Measurements from ENCODE around the gene WDR70.
"Not testable (repeated sequence)": the region's sequence is repeated elsewhere in the genome, so short reads cannot be mapped to it uniquely, and the experiment has no call there.

The WDR70 gene

DNA sequence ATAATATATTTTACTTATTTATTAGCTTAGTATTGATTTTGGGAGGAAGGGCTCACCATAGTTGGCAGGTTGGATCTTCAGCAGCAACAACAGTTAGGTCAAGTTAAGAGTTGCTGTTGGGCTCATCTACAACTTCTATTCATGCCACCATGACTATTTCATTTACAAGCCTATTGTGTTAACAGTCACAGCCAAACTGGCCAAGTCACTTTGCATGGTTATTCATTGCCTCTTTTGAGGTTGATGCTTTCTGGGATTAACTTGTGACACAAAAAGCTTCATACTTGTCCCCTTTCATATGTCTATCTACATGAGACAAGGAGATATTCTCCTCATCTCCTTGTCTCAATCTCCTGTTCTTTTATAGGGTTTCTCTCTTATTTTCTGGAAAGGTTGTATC lies 98.3 kb downstream of the WDR70 start:
- no peaks in the 10 kb centered on the region for H3F3A ChIP-seq (ENCODE audit: low read depth)
- no peaks in the 10 kb centered on the region; the same call in 1 of the 2 replicates for H3K9me3 ChIP-seq (ENCODE audit: insufficient read depth, low read depth, low read length)
- no peaks in the 10 kb centered on the region for H4K20me1 ChIP-seq (ENCODE audit: insufficient read depth, low read length, poor library complexity, severe bottlenecking)
- no peaks in the 10 kb centered on the region for H3K9me2 ChIP-seq (replicated peaks; ENCODE audit: low read depth, low read length)
- no peak overlapping the region for H3K4me2 ChIP-seq (ENCODE audit: low read depth, low read length, poor library complexity, severe bottlenecking)
- H2AFZ ChIP-seq (ENCODE audit: low read length), result no peak overlapping the region
- TF ChIP-seq, protein P1, sequence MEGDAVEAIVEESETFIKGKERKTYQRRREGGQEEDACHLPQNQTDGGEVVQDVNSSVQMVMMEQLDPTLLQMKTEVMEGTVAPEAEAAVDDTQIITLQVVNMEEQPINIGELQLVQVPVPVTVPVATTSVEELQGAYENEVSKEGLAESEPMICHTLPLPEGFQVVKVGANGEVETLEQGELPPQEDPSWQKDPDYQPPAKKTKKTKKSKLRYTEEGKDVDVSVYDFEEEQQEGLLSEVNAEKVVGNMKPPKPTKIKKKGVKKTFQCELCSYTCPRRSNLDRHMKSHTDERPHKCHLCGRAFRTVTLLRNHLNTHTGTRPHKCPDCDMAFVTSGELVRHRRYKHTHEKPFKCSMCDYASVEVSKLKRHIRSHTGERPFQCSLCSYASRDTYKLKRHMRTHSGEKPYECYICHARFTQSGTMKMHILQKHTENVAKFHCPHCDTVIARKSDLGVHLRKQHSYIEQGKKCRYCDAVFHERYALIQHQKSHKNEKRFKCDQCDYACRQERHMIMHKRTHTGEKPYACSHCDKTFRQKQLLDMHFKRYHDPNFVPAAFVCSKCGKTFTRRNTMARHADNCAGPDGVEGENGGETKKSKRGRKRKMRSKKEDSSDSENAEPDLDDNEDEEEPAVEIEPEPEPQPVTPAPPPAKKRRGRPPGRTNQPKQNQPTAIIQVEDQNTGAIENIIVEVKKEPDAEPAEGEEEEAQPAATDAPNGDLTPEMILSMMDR (conservative IDR thresholded peaks at IDR 0.05; ENCODE audit: low read length), result no peak
- TF ChIP-seq EZH2phosphoT487 (IDR thresholded peaks at IDR 0.05; ENCODE audit: borderline replicate concordance), result no peak
- H3K79me2 ChIP-seq (ENCODE audit: insufficient read depth, low read length), result no peaks in the 10 kb centered on the region
- H3K4me3 ChIP-seq (ENCODE audit: low read length, poor library complexity, severe bottlenecking), result no peak overlapping the region
- H3K36me3 ChIP-seq (ENCODE audit: insufficient read depth, low read length), result peaks cover 33% of the 10 kb centered on the region; the same call in 1 of the 2 replicates
- H3K9ac ChIP-seq (ENCODE audit: low read depth, low read length, poor library complexity, severe bottlenecking), result no peak overlapping the region
- no peaks in the 10 kb centered on the region for H3K27me3 ChIP-seq (ENCODE audit: insufficient read depth, low read length, poor library complexity, severe bottlenecking)
- H3K4me1 ChIP-seq (ENCODE audit: insufficient read depth, low read length, poor library complexity, severe bottlenecking), result no peaks in the 10 kb centered on the region

DNA sequence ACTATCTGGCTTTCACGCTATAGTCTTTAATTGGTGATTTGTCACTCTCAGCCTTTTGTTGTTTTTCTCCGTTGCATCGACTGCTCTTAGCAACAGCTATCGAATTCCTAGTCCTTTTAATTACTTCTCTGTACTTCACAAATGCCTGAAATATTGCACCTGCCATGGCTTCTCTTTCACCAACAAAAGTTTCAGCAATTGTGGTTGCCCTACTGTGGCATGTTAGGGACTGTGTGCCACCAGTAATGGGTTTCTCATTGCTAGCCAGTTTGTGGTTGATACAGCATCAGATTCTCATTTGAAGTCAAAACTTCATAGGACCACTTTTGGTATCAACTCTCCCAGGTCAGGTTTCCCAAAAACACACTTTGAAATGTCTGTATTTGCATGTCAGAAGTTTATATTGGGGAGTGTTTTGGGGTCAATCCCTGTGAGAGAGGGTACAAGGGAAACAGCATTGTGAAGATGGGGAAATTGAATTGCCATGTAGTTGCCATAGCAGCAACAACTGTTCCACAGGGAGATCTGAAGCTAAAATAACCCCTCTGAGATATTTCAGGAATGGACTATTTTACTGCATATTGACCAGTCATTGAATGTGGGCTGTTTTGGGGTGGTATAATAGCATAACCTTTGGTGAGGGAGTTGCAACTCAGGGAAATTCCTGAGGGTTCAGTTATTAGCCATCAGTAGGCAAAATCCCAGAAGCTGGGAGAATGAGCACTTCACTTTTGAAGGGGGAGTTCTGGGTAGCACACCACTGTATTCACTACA lies 99.2 kb downstream of the WDR70 start:
- Histone ChIP-seq H3K36me3 (ENCODE audit: insufficient read depth, low read length) (peaks cover 35% of the 10 kb centered on the region; the same call in 1 of the 2 replicates), H3K79me2 (ENCODE audit: insufficient read depth, low read length) (no peaks in the 10 kb centered on the region), H3K4me1 (ENCODE audit: insufficient read depth, low read length, poor library complexity, severe bottlenecking) (no peaks in the 10 kb centered on the region), H3K9me2 (replicated peaks; ENCODE audit: low read depth, low read length) (no peaks in the 10 kb centered on the region), H3K9ac (ENCODE audit: low read depth, low read length, poor library complexity, severe bottlenecking) (no peak overlapping the region), H2AFZ (ENCODE audit: low read length) (no peak overlapping the region), H3F3A (ENCODE audit: low read depth) (no peaks in the 10 kb centered on the region), H3K4me2 (ENCODE audit: low read depth, low read length, poor library complexity, severe bottlenecking) (no peak overlapping the region), H3K4me3 (ENCODE audit: low read length, poor library complexity, severe bottlenecking) (no peak overlapping the region), H3K9me3 (ENCODE audit: insufficient read depth, low read depth, low read length) (no peaks in the 10 kb centered on the region; the same call in 1 of the 2 replicates), H4K20me1 (ENCODE audit: insufficient read depth, low read length, poor library complexity, severe bottlenecking) (no peaks in the 10 kb centered on the region), H3K27me3 (ENCODE audit: insufficient read depth, low read length, poor library complexity, severe bottlenecking) (no peaks in the 10 kb centered on the region)
- no peak for TF ChIP-seq EZH2phosphoT487 (IDR thresholded peaks at IDR 0.05; ENCODE audit: borderline replicate concordance)
- TF ChIP-seq, protein P1 (conservative IDR thresholded peaks at IDR 0.05; ENCODE audit: low read length), result no peak

DNA sequence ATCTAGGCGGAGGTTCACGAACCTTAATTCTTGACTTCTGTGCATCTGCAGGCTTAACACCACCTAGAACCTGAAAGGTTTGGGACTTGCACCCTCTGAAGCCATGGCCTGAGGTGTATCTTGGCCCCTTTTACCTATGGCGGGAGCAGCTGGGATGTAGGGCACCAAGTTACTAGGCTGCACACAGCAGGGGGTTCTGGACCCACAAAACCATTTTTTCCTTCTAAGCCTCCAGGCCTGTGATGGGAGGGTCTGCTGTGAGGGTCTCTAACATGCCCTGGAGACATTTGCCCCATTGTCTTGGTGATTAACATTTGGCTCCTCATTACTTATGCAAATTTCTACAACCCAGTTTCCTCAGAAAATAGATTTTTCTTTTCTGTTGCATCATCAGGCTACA lies 102.3 kb downstream of the WDR70 start:
- H2AFZ ChIP-seq (ENCODE audit: low read length); H3K9me2 ChIP-seq (replicated peaks; ENCODE audit: low read depth, low read length); H3F3A ChIP-seq (ENCODE audit: low read depth); H3K4me3 ChIP-seq (ENCODE audit: low read length, poor library complexity, severe bottlenecking); H3K79me2 ChIP-seq (ENCODE audit: insufficient read depth, low read length); H3K9ac ChIP-seq (ENCODE audit: low read depth, low read length, poor library complexity, severe bottlenecking); H3K9me3 ChIP-seq (ENCODE audit: insufficient read depth, low read depth, low read length); H4K20me1 ChIP-seq (ENCODE audit: insufficient read depth, low read length, poor library complexity, severe bottlenecking); H3K4me1 ChIP-seq (ENCODE audit: insufficient read depth, low read length, poor library complexity, severe bottlenecking); H3K4me2 ChIP-seq (ENCODE audit: low read depth, low read length, poor library complexity, severe bottlenecking); H3K27me3 ChIP-seq (ENCODE audit: insufficient read depth, low read length, poor library complexity, severe bottlenecking): not testable (repeated sequence)
- H3K36me3 ChIP-seq (ENCODE audit: insufficient read depth, low read length), result peaks cover 35% of the 10 kb centered on the region; the same call in 1 of the 2 replicates

Measured in Loucy (cell line).